ENCODE data around the gene RBPJ.
A peak's percentile ranks its signal among the peaks of the same experiment; 100 is the strongest.

The RBPJ gene

DNA sequence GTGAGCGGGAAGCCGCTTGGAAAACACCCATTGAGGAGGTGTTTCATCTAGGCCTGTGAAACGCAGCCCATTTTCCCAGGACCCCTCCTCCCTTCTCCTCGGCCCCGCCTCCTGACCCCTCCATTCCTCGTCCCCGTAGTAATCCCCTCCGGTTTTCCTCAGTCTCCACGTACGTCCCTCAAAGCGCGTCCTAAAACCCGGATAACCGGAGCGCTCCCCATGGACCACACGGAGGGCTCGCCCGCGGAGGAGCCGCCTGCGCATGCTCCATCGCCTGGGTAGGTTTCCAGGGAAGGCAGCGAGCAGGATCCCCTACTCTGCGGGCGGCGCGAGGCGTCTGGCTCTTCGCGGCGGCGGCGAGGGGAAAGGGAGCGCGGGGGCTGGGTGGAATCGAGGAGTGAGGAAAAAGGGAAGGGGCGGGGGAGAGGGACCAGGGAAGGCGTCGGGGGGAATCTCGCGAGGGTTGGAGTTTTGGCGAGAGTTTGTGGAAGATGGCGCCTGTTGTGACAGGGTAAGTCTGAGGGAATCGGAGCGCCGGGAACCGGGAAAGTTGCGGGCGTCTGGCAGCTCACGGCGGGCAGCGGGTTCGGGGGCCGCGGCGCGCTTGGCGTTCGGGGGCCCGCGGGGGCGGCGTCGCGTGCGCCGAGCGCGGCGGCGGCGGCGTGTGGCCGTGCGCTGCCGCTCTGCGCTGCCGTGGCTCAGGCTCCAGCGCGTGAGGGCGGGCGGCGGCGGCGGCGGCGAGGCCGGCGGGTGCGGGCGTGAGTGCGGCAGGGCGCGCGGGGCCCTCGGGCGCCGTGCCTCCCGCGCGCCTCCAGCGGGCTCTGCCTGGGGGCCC, at the start of gene RBPJ:
Gene RBPJ (plus strand): TSS at position 477 of the 835 bp plus-strand sequence. CDS start 15 bp downstream, at position 492.
- Histone ChIP-seq H3K27me3 (replicated peaks; ENCODE audit: control insufficient read depth, insufficient read depth, low read length) (no peaks in the 10 kb centered on the region), H3K9ac (ENCODE audit: low read length) (peak within 1 kb of the TSS; percentile 90), H3K4me3 (ENCODE audit: low read length) (peak within 1 kb of the TSS; percentile 92), H3K9me3 (ENCODE audit: control insufficient read depth, low read length) (no peaks in the 10 kb centered on the region), H3K36me3 (ENCODE audit: control insufficient read depth, insufficient read depth, low read length, severe bottlenecking) (no peaks in the 10 kb centered on the region), H3K4me1 (ENCODE audit: control insufficient read depth, insufficient read depth, low read length) (peaks cover 28% of the 10 kb centered on the region)
- DNase-seq (ENCODE audit: low read depth) = peak; percentile 98

DNA sequence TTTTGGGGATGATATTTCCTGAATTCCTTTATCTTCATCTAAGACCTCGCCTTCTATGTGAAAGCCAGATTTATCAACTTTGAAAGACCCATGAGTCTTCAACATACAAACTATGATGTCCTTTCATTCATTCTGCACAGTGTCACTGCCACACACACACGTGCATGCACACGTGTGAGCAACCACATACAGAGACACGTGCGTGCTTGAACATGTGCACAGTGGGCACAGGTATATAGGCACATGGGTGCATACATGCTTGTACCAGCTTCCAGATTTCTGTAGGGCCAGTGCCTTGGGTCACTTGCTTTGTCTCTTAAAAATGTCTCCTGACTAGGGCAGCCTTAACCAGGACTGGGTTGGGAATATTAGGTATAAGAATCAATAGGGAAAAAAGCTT, 49.1 kb upstream of the RBPJ start:
- no peak overlapping the region for H3K9ac ChIP-seq (ENCODE audit: low read length)
- no peaks in the 10 kb centered on the region for H3K27me3 ChIP-seq (replicated peaks; ENCODE audit: control insufficient read depth, insufficient read depth, low read length)
- H3K9me3 ChIP-seq (ENCODE audit: control insufficient read depth, low read length) = no peaks in the 10 kb centered on the region
- peaks cover 3% of the 10 kb centered on the region for H3K4me1 ChIP-seq (ENCODE audit: control insufficient read depth, insufficient read depth, low read length)
- H3K36me3 ChIP-seq (ENCODE audit: control insufficient read depth, insufficient read depth, low read length, severe bottlenecking) = no peaks in the 10 kb centered on the region
- no peak overlapping the region for H3K4me3 ChIP-seq (ENCODE audit: low read length)
- DNase-seq (ENCODE audit: low read depth) = no peak

DNA sequence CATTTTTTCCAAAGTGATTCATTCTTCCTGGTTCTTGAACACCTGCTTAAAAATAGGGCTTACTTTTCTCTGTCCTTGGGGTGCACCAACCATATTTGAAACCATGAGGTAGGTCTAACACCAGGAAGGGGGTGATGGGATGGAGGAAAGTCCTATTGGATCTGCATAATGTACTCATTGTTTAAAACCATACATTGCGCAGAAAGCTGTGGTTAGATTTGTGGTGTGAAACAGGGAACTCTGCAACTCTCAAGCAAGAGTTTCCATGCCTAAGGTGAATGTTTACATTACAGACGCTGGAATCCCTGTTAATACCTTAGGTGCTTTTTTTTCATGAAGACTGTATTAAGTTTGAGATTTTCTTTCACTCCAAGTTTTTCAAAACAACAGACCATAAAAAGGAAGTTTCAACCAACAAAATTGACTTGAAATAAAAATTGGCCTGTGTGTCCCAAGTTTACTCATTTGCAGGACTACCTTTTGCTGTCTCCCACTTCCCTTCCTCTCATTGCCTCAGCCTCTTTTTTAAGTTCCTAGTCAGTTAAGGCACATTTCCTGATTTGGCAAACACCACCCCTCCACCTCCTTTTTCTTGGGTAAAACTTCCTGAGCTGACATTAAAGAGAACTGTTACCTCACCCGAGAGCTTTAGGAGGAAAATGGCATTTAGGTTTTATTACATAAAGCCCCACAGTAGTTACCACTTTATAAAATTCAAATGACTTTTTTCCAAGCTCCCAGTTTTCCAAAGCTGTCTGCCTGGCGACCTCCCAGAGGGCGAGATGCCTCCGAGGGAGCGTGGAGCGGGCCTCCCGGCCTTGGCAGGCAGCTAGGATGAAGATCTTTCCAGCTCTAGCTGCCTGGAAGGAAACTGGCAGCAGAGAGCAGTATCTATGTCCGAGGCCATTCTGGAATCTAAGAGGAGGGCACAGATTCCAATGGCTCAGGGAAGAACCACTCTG, 47.9 kb upstream of the RBPJ start:
- no peaks in the 10 kb centered on the region for H3K36me3 ChIP-seq (ENCODE audit: control insufficient read depth, insufficient read depth, low read length, severe bottlenecking)
- H3K4me1 ChIP-seq (ENCODE audit: control insufficient read depth, insufficient read depth, low read length) = no peaks in the 10 kb centered on the region
- DNase-seq (ENCODE audit: low read depth) = no peak
- no peaks in the 10 kb centered on the region for H3K9me3 ChIP-seq (ENCODE audit: control insufficient read depth, low read length)
- no peaks in the 10 kb centered on the region for H3K27me3 ChIP-seq (replicated peaks; ENCODE audit: control insufficient read depth, insufficient read depth, low read length)
- no peak overlapping the region for H3K4me3 ChIP-seq (ENCODE audit: low read length)
- H3K9ac ChIP-seq (ENCODE audit: low read length) = no peak overlapping the region

GRCh38 chr4:26273616-26273980, 47.2 kb upstream of the RBPJ start:
- no peaks in the 10 kb centered on the region for H3K27me3 ChIP-seq (replicated peaks; ENCODE audit: control insufficient read depth, insufficient read depth, low read length)
- no peak for DNase-seq (ENCODE audit: low read depth)
- H3K9ac ChIP-seq (ENCODE audit: low read length) = no peak overlapping the region
- H3K36me3 ChIP-seq (ENCODE audit: control insufficient read depth, insufficient read depth, low read length, severe bottlenecking) = no peaks in the 10 kb centered on the region
- no peaks in the 10 kb centered on the region for H3K4me1 ChIP-seq (ENCODE audit: control insufficient read depth, insufficient read depth, low read length)
- no peaks in the 10 kb centered on the region for H3K9me3 ChIP-seq (ENCODE audit: control insufficient read depth, low read length)
- H3K4me3 ChIP-seq (ENCODE audit: low read length) = no peak overlapping the region

- no peaks in the 10 kb centered on the region for H3K36me3 ChIP-seq (ENCODE audit: control insufficient read depth, insufficient read depth, low read length, severe bottlenecking)
- no peak overlapping the region for H3K4me3 ChIP-seq (ENCODE audit: low read length)
- H3K27me3 ChIP-seq (replicated peaks; ENCODE audit: control insufficient read depth, insufficient read depth, low read length) = no peaks in the 10 kb centered on the region
- H3K9me3 ChIP-seq (ENCODE audit: control insufficient read depth, low read length) = no peaks in the 10 kb centered on the region
- no peak overlapping the region for H3K9ac ChIP-seq (ENCODE audit: low read length)
- H3K4me1 ChIP-seq (ENCODE audit: control insufficient read depth, insufficient read depth, low read length) = no peaks in the 10 kb centered on the region
- no peak for DNase-seq (ENCODE audit: low read depth)
These were observed 45.5 kb upstream of the RBPJ start for GRCh38 chr4:26275281-26275680.

DNA sequence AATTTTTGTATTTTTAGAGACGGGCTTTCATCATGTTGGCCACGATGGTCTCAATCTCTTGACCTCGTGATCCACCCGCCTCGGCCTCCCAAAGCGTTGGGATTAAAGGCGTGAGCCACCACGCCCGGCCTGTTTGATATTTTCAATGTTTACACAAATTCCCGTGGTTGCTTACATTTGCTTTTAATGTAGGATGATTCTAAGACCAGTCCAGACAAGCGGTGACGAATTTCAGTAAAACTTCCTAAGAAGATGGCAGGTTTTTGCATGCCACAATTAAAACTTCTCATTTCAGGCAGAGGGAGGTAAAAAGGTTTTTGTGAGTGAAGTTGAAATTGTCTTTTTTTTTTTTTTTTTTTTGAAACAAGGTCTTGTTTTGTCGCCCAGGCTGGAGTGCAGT, 41.4 kb upstream of the RBPJ start:
- no peak overlapping the region for H3K4me3 ChIP-seq (ENCODE audit: low read length)
- no peaks in the 10 kb centered on the region for H3K27me3 ChIP-seq (replicated peaks; ENCODE audit: control insufficient read depth, insufficient read depth, low read length)
- H3K36me3 ChIP-seq (ENCODE audit: control insufficient read depth, insufficient read depth, low read length, severe bottlenecking) = no peaks in the 10 kb centered on the region
- no peaks in the 10 kb centered on the region for H3K4me1 ChIP-seq (ENCODE audit: control insufficient read depth, insufficient read depth, low read length)
- H3K9ac ChIP-seq (ENCODE audit: low read length) = no peak overlapping the region
- no peak for DNase-seq (ENCODE audit: low read depth)
- H3K9me3 ChIP-seq (ENCODE audit: control insufficient read depth, low read length) = no peaks in the 10 kb centered on the region

DNA sequence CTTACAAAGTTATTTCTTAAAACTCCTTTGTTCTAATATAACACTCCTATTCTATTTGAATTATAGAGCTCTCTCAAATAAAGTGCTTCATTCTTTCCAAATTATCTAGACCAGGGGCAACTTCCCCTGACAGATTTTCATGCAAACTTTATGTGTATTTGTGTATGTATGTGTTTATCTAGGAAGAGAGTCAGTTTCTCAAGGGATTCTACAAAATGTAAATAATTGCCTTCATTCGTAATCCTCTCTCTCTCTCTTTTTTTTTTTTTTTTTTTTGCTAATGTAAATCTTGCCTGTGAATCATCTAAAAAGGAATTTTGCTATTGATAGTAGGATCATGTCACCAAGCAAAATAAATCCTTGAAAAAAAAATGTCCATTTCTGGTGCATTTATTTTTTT, 38.9 kb upstream of the RBPJ start:
- peak; percentile 37 for DNase-seq (ENCODE audit: low read depth)
- Histone ChIP-seq H3K27me3 (replicated peaks; ENCODE audit: control insufficient read depth, insufficient read depth, low read length) (no peaks in the 10 kb centered on the region), H3K9me3 (ENCODE audit: control insufficient read depth, low read length) (no peaks in the 10 kb centered on the region), H3K9ac (ENCODE audit: low read length) (no peak overlapping the region), H3K4me3 (ENCODE audit: low read length) (no peak overlapping the region), H3K4me1 (ENCODE audit: control insufficient read depth, insufficient read depth, low read length) (no peaks in the 10 kb centered on the region), H3K36me3 (ENCODE audit: control insufficient read depth, insufficient read depth, low read length, severe bottlenecking) (no peaks in the 10 kb centered on the region)

DNA sequence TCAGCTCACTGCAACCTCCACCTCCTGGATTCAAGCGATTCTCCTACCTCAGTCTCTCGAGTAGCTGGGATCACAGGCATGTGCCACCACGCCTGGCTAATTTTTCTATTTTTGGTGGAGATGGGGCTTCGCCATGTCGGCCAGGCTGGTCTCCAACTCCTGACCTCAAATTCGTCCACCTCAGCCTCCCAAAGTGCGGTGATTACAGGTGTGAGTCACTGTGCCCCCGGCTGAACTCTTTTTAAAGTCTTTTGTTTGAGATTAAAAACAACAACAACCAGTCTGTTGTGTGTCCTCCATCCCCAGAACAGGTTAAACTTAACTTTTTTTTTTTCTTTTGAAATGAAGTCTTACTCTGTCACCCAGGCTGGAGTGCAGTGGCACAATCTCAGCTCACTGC, 36.3 kb upstream of the RBPJ start:
- DNase-seq (ENCODE audit: low read depth) = no peak
- H3K4me1 ChIP-seq (ENCODE audit: control insufficient read depth, insufficient read depth, low read length) = peaks cover 17% of the 10 kb centered on the region
- H3K9ac ChIP-seq (ENCODE audit: low read length) = no peak overlapping the region

GRCh38 chr4:26285272-26285671, 35.5 kb upstream of the RBPJ start:
- DNase-seq (ENCODE audit: low read depth) = no peak
- Histone ChIP-seq H3K9ac (ENCODE audit: low read length) (no peak overlapping the region), H3K27me3 (replicated peaks; ENCODE audit: control insufficient read depth, insufficient read depth, low read length) (no peaks in the 10 kb centered on the region), H3K36me3 (ENCODE audit: control insufficient read depth, insufficient read depth, low read length, severe bottlenecking) (no peaks in the 10 kb centered on the region), H3K4me3 (ENCODE audit: low read length) (no peak overlapping the region), H3K9me3 (ENCODE audit: control insufficient read depth, low read length) (no peaks in the 10 kb centered on the region), H3K4me1 (ENCODE audit: control insufficient read depth, insufficient read depth, low read length) (peaks cover 24% of the 10 kb centered on the region)

More for the DNA sequence above, 36.3 kb upstream of the RBPJ start:
- Histone ChIP-seq H3K27me3 (replicated peaks; ENCODE audit: control insufficient read depth, insufficient read depth, low read length) (no peaks in the 10 kb centered on the region), H3K9me3 (ENCODE audit: control insufficient read depth, low read length) (no peaks in the 10 kb centered on the region), H3K36me3 (ENCODE audit: control insufficient read depth, insufficient read depth, low read length, severe bottlenecking) (no peaks in the 10 kb centered on the region), H3K4me3 (ENCODE audit: low read length) (no peak overlapping the region)

DNA sequence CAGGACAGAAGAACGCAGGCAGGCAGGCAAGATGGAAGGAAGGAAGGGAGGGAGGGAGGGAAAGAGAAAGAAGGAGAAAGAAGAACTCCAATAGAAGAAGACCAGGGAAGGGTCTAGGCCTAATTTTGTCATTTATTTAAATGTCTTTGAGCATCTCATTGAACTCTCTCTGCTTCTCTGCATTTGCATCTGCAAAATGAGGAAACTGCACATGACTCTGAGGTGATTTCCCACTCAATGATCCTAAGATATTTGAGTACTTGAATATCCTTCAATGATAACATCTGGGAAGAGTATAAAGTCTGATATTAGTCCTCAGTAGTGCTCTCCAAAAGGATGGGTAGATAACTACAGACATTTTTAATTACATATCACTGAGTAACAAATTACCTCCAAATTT, 33.1 kb upstream of the RBPJ start:
- Histone ChIP-seq H3K4me1 (ENCODE audit: control insufficient read depth, insufficient read depth, low read length) (peaks cover 29% of the 10 kb centered on the region), H3K27me3 (replicated peaks; ENCODE audit: control insufficient read depth, insufficient read depth, low read length) (no peaks in the 10 kb centered on the region), H3K9me3 (ENCODE audit: control insufficient read depth, low read length) (no peaks in the 10 kb centered on the region), H3K36me3 (ENCODE audit: control insufficient read depth, insufficient read depth, low read length, severe bottlenecking) (no peaks in the 10 kb centered on the region), H3K9ac (ENCODE audit: low read length) (no peak overlapping the region), H3K4me3 (ENCODE audit: low read length) (no peak overlapping the region)
- no peak for DNase-seq (ENCODE audit: low read depth)

- H3K4me1 ChIP-seq (ENCODE audit: control insufficient read depth, insufficient read depth, low read length) = peaks cover 29% of the 10 kb centered on the region
- H3K27me3 ChIP-seq (replicated peaks; ENCODE audit: control insufficient read depth, insufficient read depth, low read length) = no peaks in the 10 kb centered on the region
- H3K9me3 ChIP-seq (ENCODE audit: control insufficient read depth, low read length) = no peaks in the 10 kb centered on the region
- H3K36me3 ChIP-seq (ENCODE audit: control insufficient read depth, insufficient read depth, low read length, severe bottlenecking) = no peaks in the 10 kb centered on the region
- H3K9ac ChIP-seq (ENCODE audit: low read length) = no peak overlapping the region
- H3K4me3 ChIP-seq (ENCODE audit: low read length) = peak overlapping the region; percentile 7
- DNase-seq (ENCODE audit: low read depth) = peak; percentile 63
These were observed 32.4 kb upstream of the RBPJ start for GRCh38 chr4:26288355-26288909.

Measured in adipocyte (in vitro differentiated cells).